GM21381 (cell line): ENCODE measurements around the gene TMC4.
"Not testable (repeated sequence)": the region's sequence is repeated elsewhere in the genome, so short reads cannot be mapped to it uniquely, and the experiment has no call there.

Source experiments
- ATAC-seq: cut with Tn5 transposase; IDR thresholded peaks from one replicate; pipeline ENCODE4 v1.9.1; 2021; ENCODE audit warnings: mild to moderate bottlenecking, moderate library complexity; ENCODE audit not compliant: unreplicated experiment

The TMC4 gene

DNA sequence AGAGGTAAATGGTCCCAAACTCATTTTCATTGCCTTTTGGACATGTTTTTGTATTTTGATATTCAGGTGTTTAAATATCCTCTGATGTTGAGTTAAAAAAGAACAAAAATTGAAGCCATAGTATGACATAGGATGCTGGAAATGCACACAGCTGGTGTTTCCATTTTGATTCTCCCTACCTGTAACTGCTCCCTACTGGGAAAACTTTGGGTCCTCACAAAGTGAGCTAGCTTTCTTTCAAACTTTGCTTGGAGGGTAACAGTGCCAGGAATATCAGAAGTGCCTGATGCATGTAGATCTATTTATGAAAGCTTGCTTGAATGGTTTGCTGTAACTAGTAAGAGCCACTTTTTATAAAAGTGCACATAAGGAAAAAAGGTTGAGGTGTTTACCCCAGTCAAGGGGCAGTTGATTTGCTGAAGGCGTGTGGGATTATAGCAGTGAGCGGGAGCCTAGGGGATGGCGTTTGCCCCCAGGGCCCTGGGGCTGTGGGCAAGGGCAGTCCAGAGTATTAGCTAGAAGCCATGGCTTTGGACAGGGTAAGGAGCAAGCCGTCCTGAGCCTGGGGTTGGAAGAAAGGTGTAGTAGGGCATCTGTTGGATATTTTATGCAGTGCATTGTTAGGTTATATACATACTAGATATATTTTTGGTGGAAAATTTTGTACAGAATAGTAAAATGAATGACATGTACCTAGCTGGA, 32.0 kb upstream of the TMC4 start:
- no peak for ATAC-seq

- no peak for ATAC-seq
Observed at GRCh38 chr19:54203151-54203611, 30.2 kb upstream of the TMC4 start.

GRCh38 chr19:54201980-54202379, 29.0 kb upstream of the TMC4 start:
- no peak for ATAC-seq

DNA sequence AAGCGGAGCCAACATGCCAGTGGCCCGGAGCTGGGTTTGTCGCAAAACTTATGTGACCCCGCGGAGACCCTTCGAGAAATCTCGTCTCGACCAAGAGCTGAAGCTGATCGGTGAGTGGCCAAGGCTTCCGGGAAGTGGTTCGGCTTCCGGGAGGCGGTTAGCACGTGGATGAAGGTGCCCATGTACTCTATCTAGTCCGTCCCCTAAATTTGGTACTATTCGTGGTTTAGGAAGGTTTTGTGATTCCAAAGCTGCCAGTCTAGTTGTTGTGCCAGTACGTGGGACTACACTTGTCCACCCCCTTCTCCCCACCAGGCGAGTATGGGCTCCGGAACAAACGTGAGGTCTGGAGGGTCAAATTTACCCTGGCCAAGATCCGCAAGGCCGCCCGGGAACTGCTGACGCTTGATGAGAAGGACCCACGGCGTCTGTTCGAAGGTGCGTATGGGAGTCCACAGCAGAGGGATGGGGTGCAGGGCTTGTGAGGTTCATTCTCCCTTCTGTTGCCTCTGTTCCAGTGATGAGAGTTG, 28.3 kb upstream of the TMC4 start:
- ATAC-seq, result no peak

GRCh38 chr19:54199401-54199800, 26.4 kb upstream of the TMC4 start:
- no peak for ATAC-seq

GRCh38 chr19:54197121-54197520, 24.2 kb upstream of the TMC4 start:
- ATAC-seq, result no peak

DNA sequence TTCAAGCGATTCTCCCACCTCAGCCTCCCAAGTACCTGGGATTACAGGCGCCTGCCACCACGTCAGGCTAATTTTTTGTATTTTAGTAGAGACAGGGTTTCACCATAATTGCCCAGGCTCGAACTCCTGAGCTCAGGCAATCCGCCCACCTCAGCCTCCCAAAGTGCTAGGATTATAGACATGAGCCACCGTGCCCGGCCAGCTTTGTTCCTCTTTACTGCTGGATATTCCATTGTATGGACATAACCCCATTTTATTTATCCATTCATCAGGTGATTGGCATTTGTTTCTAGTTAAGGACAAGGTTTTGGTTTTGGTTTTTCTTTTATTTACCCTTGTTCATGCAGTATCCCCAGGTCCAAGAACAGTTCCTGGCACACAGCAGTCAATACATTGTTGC, 23.6 kb upstream of the TMC4 start:
- ATAC-seq, result no peak

DNA sequence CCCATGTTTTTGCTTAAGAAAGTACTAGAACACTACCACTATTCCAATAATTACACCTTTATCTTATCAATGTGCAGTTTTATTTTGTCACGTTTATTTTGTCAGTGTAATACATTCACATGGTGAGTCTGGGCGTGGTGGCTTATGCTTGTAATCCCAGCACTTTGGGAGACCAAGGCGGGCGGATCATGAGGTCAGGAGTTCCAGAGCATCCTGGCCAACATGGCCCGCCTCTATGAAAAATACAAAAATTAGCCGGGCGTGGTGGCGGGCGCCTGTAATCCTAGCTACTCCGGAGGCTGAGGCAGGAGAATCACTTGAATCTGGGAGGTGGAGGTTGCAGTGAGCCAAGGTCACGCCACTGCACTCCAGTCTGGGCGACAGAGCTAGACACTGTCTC, 21.5 kb upstream of the TMC4 start:
- not testable (repeated sequence) for ATAC-seq

DNA sequence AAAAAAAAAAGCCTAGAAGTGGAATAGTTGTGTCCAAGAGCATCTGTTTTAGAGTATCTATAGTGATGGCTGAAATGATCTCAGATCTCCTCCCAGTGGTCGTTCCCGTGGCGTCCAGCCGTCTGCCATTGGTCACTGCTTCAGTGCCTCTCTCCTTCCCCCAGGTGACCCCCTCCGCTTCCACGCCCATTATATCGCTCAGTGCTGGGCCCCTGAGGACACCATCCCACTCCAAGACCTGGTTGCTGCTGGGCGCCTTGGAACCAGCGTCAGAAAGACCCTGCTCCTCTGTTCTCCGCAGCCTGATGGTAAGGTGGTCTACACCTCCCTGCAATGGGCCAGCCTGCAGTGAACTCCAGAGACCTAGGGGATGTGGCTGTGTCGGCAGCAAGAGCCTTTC, 20.1 kb upstream of the TMC4 start:
- no peak for ATAC-seq

- ATAC-seq, result no peak
Observed at GRCh38 chr19:54191811-54192453, 19.0 kb upstream of the TMC4 start.

DNA sequence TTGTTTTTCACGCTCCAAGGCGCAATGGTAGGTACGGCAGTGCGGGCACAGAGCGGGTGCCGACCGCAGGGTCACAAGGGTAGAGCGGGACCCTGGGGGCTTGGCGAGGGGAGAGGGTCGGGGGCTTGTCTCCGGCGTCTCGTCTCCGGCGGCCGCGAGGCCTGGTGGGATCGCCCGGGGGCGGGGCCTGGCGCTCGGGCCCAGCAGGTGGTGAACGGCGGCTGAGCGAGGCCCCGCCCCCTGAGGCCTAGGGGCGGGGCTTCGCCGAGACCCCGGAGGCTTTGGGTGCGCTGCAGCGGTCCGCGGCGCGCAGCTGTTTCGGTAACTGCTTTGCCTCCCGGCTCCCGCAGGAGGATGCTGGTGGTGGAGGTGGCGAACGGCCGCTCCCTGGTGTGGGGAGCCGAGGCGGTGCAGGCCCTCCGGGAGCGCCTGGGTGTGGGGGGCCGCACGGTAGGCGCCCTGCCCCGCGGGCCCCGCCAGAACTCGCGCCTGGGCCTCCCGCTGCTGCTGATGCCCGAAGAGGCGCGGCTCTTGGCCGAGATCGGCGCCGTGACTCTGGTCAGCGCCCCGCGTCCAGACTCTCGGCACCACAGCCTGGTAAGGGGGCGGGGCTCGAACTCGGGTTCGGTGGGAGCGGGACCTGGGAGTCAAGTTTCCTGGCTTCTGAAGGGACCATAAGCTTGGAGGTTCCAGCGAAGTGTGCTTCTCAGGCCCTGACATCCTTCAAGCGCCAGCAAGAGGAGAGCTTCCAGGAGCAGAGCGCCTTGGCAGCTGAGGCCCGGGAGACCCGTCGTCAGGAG, 18.3 kb upstream of the TMC4 start, which contains the start of gene TSEN34:
TSS of gene TSEN34 (plus strand) at position 298 of the 800 bp plus-strand sequence. CDS start at position 355, 57 bp downstream.
- peak; percentile 19 for ATAC-seq

GRCh38 chr19:54190503-54191010, 17.6 kb upstream of the TMC4 start:
- ATAC-seq, result peak; percentile 44

GRCh38 chr19:54189735-54190502, 17.0 kb upstream of the TMC4 start:
- ATAC-seq, result peak; percentile 48

DNA sequence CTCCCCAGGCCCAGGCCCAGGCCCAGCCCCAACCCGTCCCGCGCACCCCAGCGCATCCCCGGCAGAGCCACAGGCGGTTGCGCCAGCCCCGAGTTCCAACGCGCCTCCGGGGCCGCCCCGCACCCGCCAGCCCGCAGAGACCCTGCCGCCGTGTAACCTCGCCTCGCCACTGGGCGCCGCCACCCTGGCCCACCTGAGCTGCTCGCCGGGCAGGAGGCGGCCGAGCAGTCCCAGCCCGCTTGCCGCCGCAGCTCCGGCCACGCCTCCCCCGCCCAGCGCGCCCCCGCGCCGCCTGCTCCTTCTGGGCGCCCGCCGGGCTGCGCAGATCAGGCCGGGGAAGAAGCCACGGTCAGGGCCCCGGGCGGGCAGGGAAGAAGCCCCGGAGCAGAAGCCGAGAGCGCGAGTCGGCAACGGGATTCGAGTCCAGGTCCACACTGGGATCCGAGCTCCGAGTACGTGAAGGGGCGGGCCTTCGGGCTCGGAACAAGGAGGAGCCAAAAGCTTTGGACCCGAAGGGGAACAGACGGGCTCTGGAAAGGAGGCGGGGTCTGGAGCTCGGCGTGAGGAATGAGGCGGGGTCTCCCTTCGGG, 16.3 kb upstream of the TMC4 start, which contains the start of gene MBOAT7:
TSS of gene MBOAT7 (minus strand) at position 436 of the 590 bp plus-strand sequence. CDS start 1,072 bp downstream, outside the sequence.
- peak; percentile 18 for ATAC-seq

- ATAC-seq, result no peak
Observed at GRCh38 chr19:54188215-54188871, 15.4 kb upstream of the TMC4 start.

- ATAC-seq, result no peak
Observed at GRCh38 chr19:54186934-54187381, 14.0 kb upstream of the TMC4 start.

DNA sequence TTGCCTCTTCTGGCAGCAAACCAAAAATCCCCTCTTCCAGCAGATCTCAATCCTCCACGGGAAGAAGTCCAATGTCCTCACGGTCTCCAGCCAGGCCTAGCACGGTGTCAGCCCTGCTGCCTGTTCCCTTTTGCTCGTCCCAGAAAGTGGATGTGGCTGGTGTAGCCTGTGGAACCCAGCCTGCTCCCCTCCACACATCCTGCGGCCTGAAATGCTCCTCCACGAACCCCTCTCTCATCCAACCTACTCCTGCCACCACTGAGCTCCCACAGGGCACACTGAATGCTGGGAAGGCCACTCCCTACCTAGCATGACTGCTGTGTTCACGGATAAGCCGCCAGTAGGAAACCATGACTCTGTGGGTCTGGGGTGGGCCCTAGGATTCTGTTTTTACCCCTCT, 13.4 kb upstream of the TMC4 start:
- ATAC-seq, result no peak

GRCh38 chr19:54183431-54183830, 10.5 kb upstream of the TMC4 start:
- ATAC-seq, result no peak

- ATAC-seq, result not testable (repeated sequence)
Observed at GRCh38 chr19:54181894-54182293, 8.9 kb upstream of the TMC4 start.
